NCI-H82 (cell line): ENCODE data around the gene COL21A1.
A peak's percentile ranks its signal among the peaks of the same experiment; 100 is the strongest.

Experiments used
- DNase-seq: peaks from one replicate; lab custom pipeline; 2025; lab: John Stamatoyannopoulos, UW

Gene COL21A1

GRCh38 chr6:56245903-56246351 lies 1.5 kb downstream of the COL21A1 start:
- DNase-seq = peak; percentile 47

GRCh38 chr6:56244528-56245253 lies 2.7 kb downstream of the COL21A1 start:
- no peak for DNase-seq

DNA sequence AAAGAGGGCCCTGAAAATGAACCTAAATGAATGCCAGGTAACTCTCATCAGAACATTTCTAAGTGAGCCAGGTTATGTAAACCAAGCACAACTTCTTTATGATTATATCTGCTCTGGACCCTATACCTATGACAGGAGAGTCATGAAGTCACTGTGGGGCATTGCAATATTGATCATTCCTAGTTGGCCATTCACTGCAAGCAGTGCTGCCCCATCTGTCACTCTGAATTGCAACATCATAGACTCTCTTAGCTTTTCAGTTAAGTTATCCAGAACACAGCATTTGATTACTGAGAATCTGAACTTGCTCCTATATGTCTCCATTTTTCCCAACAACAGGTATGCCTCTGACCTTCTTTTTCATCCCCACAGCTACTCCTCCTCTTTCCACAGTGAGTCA lies 3.3 kb downstream of the COL21A1 start:
- no peak for DNase-seq

GRCh38 chr6:56243518-56244070 lies 3.8 kb downstream of the COL21A1 start:
- DNase-seq = no peak

GRCh38 chr6:56242346-56242745 lies 5.0 kb downstream of the COL21A1 start:
- DNase-seq = no peak

DNA sequence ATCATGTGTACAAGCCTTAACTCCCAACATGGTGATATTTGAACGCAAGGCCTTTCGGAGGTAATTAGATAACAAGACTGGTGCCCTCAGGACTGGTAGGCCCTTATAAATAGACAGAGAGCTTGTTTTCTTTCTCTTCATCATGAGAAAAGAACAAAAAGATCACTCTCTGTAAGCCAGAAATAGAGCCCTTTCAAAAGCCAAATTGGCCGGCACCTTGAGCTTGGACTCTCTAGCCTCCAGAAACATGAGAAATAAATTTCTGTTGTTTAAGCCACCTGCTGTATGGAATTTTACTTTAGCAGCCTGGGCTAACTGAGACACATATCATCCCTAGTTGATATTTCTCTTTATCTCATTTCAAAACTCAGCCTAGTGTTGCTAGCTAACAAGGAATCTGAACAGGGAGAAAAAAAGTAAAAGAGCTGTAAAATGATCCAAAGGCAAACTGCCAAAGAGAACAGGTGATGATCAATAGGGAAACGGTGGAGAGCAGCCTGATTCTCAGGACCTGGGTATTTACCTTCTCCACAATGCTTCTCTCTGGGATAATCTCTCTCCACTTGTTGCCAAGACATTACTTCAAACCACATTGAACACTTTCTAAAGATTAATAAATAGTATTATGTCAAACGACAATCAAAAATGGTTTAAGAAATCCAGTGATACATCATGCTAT lies 6.1 kb downstream of the COL21A1 start:
- DNase-seq = no peak

DNA sequence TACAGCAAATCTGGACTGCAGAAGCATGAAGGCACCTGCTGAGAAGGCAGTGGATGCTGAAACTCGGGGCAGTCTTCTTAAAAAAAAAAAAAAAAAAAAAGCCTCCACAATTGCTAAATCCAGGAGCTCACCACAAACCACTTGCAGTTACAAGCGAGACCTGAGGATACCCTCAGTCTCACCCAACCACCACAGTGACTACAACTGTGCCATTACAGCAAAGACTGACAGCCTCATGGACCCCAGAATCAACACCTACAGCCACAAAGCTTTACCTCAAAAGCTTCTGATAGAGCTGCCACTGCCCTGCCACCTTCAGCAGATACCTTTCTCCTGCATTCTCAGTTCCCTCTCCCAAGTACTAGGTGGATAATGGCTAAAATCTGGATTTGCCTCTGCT lies 9.0 kb downstream of the COL21A1 start:
- no peak for DNase-seq

DNA sequence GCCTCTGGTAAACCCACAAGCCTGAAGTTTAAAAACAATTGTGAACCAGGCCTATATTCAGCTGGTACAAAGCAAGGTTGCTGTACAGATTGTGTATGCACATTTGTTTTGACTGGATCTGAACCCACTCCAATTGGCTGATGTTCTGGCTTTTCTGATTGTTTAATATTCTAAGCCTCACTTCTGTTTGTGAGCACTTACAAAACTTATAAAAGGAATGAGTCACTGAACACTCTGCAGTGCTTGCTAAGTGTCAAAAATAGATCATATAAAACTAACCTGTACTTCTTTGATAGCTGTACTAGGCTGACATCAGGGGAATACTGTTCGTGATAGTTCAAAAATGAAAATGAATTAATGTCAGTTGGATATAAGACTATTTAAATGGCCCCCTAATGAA lies 12.1 kb downstream of the COL21A1 start:
- no peak for DNase-seq

GRCh38 chr6:56232436-56232835 lies 14.9 kb downstream of the COL21A1 start:
- no peak for DNase-seq

DNA sequence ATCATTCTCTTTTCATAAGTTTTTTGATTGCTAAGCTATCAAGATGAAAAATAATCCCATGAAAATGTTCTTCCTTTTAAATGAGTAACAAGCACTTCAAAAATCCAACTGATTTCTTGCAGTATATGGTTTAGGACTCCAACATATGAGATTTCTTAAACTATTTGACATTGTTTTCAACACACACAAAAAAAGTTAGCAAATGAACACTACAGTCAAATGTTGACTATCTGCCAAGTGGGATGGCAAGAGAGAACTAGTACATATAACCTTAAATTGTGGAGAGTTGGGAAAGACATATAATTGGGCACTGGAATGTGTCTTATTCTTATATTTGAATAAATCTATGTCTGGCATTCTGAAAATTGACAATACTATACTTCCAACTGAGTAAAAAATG lies 15.6 kb downstream of the COL21A1 start:
- DNase-seq = no peak

- no peak for DNase-seq
These were observed 16.3 kb downstream of the COL21A1 start for GRCh38 chr6:56230976-56231566.

- DNase-seq = peak; percentile 21
These were observed 20.1 kb downstream of the COL21A1 start for GRCh38 chr6:56227071-56227879.

DNA sequence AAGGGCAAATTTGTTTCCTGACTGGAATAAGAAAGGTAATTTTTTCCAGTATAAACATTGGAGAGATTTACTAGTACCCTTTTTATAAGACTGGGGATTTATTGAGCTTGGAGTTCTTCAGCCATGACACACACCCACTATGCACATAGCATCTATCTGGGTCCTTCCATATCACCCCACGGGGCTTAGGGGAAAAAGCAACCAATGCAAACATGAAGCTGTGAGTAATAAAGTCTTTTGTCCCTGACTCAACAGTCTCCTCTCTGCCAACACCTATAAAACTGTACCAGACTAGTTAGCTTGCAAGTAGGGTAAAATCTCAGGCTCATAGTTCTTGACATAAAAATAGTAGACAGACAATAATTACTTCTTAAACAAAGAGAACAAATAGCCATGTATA lies 23.4 kb downstream of the COL21A1 start:
- no peak for DNase-seq

- DNase-seq = no peak
These were observed 24.9 kb downstream of the COL21A1 start for GRCh38 chr6:56222499-56222898.

GRCh38 chr6:56220078-56220477 lies 27.3 kb downstream of the COL21A1 start:
- DNase-seq = no peak

GRCh38 chr6:56214703-56215101 lies 32.7 kb downstream of the COL21A1 start:
- no peak for DNase-seq

DNA sequence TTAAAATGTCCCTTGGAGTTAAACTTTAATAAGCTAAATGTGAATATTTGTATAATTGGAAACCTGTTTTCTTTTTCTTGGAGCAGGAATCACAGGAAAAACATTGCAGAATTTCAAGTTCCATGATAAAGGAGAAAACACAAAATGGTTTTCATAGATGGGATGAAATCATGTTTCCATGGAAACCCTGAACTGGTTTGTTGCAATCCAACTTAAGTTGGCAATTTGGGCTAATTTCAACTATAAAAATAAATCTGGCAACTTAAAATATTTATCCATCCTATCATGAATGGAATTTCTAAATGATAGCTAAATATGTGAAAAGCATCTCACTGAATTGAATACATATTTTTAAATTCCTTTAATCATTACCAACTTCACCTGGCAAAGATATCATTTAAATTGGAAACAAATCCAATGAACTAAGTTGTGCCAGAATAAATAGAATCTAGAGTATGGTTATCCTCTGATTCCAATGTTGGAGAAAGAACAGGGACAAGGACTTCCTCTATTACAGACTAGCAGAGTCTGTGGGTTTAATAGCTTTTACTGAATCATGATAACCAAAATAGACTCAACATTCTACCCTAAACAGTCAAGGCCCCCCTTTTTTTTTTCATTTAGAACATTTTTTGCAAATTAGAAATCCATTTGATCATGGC lies 33.2 kb downstream of the COL21A1 start:
- no peak for DNase-seq

DNA sequence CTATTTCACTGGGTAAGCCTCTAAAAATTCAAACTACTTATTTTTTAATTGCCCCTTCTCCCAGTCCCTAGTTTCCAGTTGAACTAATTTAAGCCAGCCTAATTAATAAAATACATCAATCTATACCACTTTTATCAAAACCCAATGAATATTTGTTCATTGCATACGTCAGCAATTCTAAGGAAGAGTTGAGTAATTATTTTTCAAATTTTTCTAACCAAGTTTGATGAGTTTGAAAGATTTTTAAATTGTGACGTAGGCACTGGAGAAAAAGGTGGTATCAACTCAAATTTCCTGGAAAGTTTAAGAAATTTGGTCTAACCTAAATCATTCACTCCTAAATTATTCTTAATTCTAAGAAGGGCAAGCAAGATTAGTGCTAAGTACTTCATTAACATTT lies 35.7 kb downstream of the COL21A1 start:
- DNase-seq = no peak

DNA sequence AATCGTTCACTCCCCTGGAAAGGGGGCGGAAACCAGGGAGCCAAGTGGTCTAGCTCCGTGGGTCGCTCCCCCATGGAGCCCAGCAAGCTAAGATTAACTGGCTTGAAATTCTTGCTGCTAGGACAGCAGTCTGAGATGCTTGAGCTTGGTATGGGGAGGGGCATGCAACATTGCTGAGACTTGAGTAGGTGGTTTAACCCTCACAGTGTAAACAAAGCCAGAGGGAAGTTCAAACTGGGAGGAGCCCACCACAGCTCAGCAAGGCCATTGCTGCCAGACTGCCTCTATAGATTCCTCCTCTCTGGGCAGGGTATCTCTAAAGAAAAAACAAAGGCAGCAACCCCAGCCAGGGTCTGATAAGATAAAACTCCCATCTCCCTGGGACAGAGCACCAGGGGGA lies 43.2 kb downstream of the COL21A1 start:
- DNase-seq = no peak

DNA sequence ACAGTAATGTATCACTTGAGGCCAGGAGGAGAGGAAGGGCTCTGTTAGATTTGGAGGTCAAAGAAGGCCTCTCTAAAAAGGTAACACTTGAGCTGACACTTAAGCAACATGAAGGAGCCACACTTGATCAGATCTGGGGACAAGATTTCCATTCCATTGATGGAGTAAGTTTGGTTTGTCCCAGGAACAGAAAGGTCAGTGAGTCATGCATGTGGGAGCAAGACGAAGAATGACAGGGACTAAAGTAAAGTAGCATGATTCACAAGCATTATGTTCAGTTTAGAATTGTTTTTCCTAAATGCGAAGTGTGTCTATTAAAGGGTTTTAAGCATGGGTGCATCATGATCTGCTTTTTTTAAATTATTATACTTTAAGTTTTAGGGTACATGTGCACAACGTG lies 47.4 kb downstream of the COL21A1 start:
- no peak for DNase-seq

DNA sequence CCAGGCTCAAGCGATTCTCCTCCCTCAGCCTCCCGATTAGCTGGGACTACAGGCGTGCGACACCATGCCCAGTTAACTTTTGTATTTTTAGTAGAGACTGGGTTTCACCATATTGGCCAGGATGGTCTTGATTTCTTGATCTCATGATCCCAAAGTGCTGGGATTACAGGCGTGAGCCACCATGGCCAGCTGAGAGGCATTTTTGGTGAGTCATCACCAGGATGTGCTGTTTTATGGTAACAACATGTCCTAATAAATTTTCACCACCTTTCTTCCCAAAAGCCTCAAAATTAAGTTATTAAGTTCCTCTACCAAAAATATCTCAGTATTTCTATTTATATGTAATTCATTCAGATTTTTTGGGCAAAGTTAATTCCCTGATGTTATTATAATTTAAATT lies 53.5 kb downstream of the COL21A1 start:
- no peak for DNase-seq

DNA sequence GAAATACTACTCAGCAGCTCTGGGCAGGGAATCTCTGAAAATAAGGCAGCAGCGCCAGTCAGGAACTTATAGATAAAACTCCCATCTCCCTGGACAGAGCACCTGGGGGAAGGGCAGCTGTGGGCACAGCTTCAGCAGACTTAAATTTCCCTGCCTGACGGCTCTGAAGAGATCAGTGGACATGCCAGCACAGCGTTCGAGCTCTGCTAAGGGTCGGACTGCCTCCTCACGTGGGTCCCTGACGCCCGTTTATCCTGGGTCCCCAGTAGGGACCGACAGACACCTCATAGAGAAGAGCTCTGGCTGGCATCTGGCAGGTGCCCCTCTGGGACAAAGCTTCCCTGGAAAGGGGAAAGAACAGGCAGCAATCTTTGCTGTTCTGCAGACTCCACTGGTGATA lies 59.0 kb downstream of the COL21A1 start:
- DNase-seq = no peak
